HEK293T (cell line): ENCODE data around the gene MET.

Experiments used
- CTCF ChIA-PET: fragments of 350-600 bp; formaldehyde crosslinking; extraction: SDS; loops from one replicate; lab custom pipeline; 2021; ENCODE audit warnings: antibody characterized with exemption, inconsistent platforms; lab: Yijun Ruan, JAX
- POLR2A ChIA-PET: fragments of 350-600 bp; formaldehyde crosslinking; extraction: SDS; loops from one replicate; lab custom pipeline; 2020; ENCODE audit warnings: antibody characterized with exemption, inconsistent platforms; lab: Yijun Ruan, JAX
- DNase-seq: peaks from one replicate; pipeline ENCODE4 v3.0.0; 2012; ENCODE audit warnings: mixed read lengths; ENCODE audit errors: extremely low spot score
- ARNT ChIP-seq: fragments of 450-650 bp; IDR thresholded peaks from 2 replicates; pipeline ENCODE4 v1.6.1; 2017; ENCODE audit warnings: mild to moderate bottlenecking
- BHLHE40 ChIP-seq: fragments of 450-650 bp; IDR thresholded peaks from 2 replicates; pipeline ENCODE4 v1.6.1; 2016; ENCODE audit warnings: mild to moderate bottlenecking, moderate library complexity, borderline replicate concordance
- CTBP1 ChIP-seq: fragments of 450-650 bp; IDR thresholded peaks from 2 replicates; pipeline ENCODE4 v1.6.1; 2016; ENCODE audit warnings: borderline replicate concordance
- ELF4 ChIP-seq: fragments of 450-650 bp; IDR thresholded peaks from 2 replicates; pipeline ENCODE4 v1.6.1; 2017; ENCODE audit warnings: antibody characterized with exemption
- FOXA1 ChIP-seq: fragments of 450-650 bp; IDR thresholded peaks from 2 replicates; pipeline ENCODE4 v1.6.1; 2016; ENCODE audit warnings: mild to moderate bottlenecking
- FOXK2 ChIP-seq: fragments of 450-650 bp; IDR thresholded peaks from 2 replicates; pipeline ENCODE4 v1.6.1; 2016; ENCODE audit warnings: mild to moderate bottlenecking
- FOXM1 ChIP-seq: fragments of 450-650 bp; IDR thresholded peaks from 2 replicates; pipeline ENCODE4 v1.6.1; 2017; ENCODE audit warnings: mild to moderate bottlenecking, borderline replicate concordance
- HDGF ChIP-seq: fragments of 450-650 bp; IDR thresholded peaks from 2 replicates; pipeline ENCODE4 v1.6.1; 2017; ENCODE audit warnings: antibody characterized with exemption, borderline replicate concordance
- L3MBTL2 ChIP-seq: fragments of 450-650 bp; conservative IDR thresholded peaks from 2 replicates; pipeline ENCODE4 v1.6.1; 2016; ENCODE audit warnings: mild to moderate bottlenecking
- LEF1 ChIP-seq: fragments of 450-650 bp; IDR thresholded peaks from 2 replicates; pipeline ENCODE4 v1.6.1; 2017; ENCODE audit warnings: mild to moderate bottlenecking, borderline replicate concordance
- NFRKB ChIP-seq: fragments of 450-650 bp; IDR thresholded peaks from 2 replicates; pipeline ENCODE4 v1.6.1; 2016; ENCODE audit warnings: mild to moderate bottlenecking, moderate library complexity
- PKNOX1 ChIP-seq: fragments of 450-650 bp; IDR thresholded peaks from 2 replicates; pipeline ENCODE4 v1.6.1; 2016
- SP1 ChIP-seq: fragments of 450-650 bp; IDR thresholded peaks from 2 replicates; pipeline ENCODE4 v1.6.1; 2017
- SUZ12 ChIP-seq: fragments of 450-650 bp; IDR thresholded peaks from 2 replicates; pipeline ENCODE4 v1.6.1; 2016; ENCODE audit warnings: mild to moderate bottlenecking
- TARDBP ChIP-seq: fragments of 450-650 bp; IDR thresholded peaks from 2 replicates; pipeline ENCODE4 v1.6.1; 2016
- ZNF384 ChIP-seq: fragments of 450-650 bp; IDR thresholded peaks from 2 replicates; pipeline ENCODE4 v1.6.1; 2016

Gene MET

GRCh38 chr7:116804471-116804870 is 132.5 kb downstream of the MET start:
- CTCF ChIA-PET, result interaction anchor here (0.7 to 1.7 kb wide), 3 partner anchors 213 to 353 kb away, joined by 3 to 5 read pairs (median 3); no protein-coding TSS in a partner anchor
- POLR2A ChIA-PET, result no interaction called here
- TF ChIP-seq ARNT (no peak), NFRKB (no peak), TARDBP (no peak), CTBP1 (no peak), HDGF (no peak), L3MBTL2 (no peak), FOXK2 (no peak), FOXM1 (no peak), PKNOX1 (no peak), ELF4 (no peak), FOXA1 (no peak), SP1 (no peak), LEF1 (no peak), SUZ12 (no peak), ZNF384 (no peak), BHLHE40 (no peak)
- no peak for DNase-seq

GRCh38 chr7:116805100-116805544 is 133.1 kb downstream of the MET start:
- POLR2A ChIA-PET, result no interaction called here
- TF ChIP-seq CTBP1 (peak; percentile 74), ZNF384 (no peak), L3MBTL2 (peak; percentile 18), PKNOX1 (peak; percentile 93)
- CTCF ChIA-PET, result interaction anchor here (0.6 to 1.7 kb wide), 3 partner anchors 213 to 581 kb away, joined by 3 to 9 read pairs (median 3); no protein-coding TSS in a partner anchor
- DNase-seq, result peak; percentile 57

GRCh38 chr7:116806046-116806944 is 134.3 kb downstream of the MET start:
- DNase-seq, result no peak
- POLR2A ChIA-PET, result no interaction called here
- TF ChIP-seq LEF1 (no peak), TARDBP (no peak), BHLHE40 (no peak), SP1 (no peak), NFRKB (no peak), SUZ12 (no peak), PKNOX1 (no peak), HDGF (no peak), ZNF384 (no peak), ARNT (no peak), FOXK2 (no peak), L3MBTL2 (no peak), FOXM1 (no peak), CTBP1 (no peak), FOXA1 (no peak), ELF4 (no peak)
- CTCF ChIA-PET, result interaction anchor here (0.7 to 1.6 kb wide), 3 partner anchors 215 to 635 kb away, joined by 3 to 9 read pairs (median 5); no protein-coding TSS in a partner anchor

- DNase-seq, result no peak
- POLR2A ChIA-PET, result no interaction called here
- TF ChIP-seq PKNOX1, result no peak
- TF ChIP-seq CTBP1, result no peak
- no peak for TF ChIP-seq FOXM1
- TF ChIP-seq HDGF, result no peak
- CTCF ChIA-PET, result interaction anchor here (1.3 kb wide), 1 partner anchor 218 kb away, joined by 5 read pairs; no protein-coding TSS in a partner anchor
These were observed 135.1 kb downstream of the MET start for GRCh38 chr7:116807011-116807560.

GRCh38 chr7:116809636-116810266 is 137.8 kb downstream of the MET start:
- DNase-seq, result peak; percentile 36
- POLR2A ChIA-PET, result no interaction called here
- CTCF ChIA-PET, result interaction anchor here (0.7 to 1.6 kb wide), 5 partner anchors 51 to 556 kb away, joined by 3 to 18 read pairs (median 4); partner anchors contain the start of gene MET
- TF ChIP-seq BHLHE40 (no peak), ARNT (no peak), FOXA1 (0 out of 2 replicates have a peak, but pooled peaks have one; percentile 43)
